PFSK-1 (cell line): ENCODE data around the gene DOCK8.

ENCODE experiments used
- FOXP2 ChIP-seq: optimal IDR thresholded peaks from 2 replicates; pipeline ENCODE3; 2011; ENCODE audit warnings: borderline replicate concordance, control low read depth, inconsistent platforms; ENCODE audit not compliant: insufficient read depth; ENCODE audit errors: extremely low read length, extremely low read depth
- POLR2AphosphoS5 ChIP-seq: IDR thresholded peaks from 2 replicates; pipeline ENCODE4 v1.6.1; 2012; ENCODE audit warnings: low read depth, mild to moderate bottlenecking, control low read depth, low read length, moderate library complexity
- REST ChIP-seq, 2 experiments: IDR thresholded peaks; 2 replicates each; pipeline versions ENCODE4 v1.6.1 to v1.8.0; 2011 to 2012; ENCODE audit warnings: low read depth in 2 of 2, low read length in 2 of 2, control low read depth in 1 of 2, inconsistent platforms in 1 of 2, mild to moderate bottlenecking in 1 of 2, moderate library complexity in 1 of 2; ENCODE audit not compliant: insufficient read depth in 1 of 2
- SIN3A ChIP-seq: IDR thresholded peaks from 2 replicates; pipeline ENCODE4 v1.6.1; 2012; ENCODE audit warnings: mild to moderate bottlenecking, low read length, moderate library complexity, borderline replicate concordance; ENCODE audit not compliant: insufficient read depth
- TAF1 ChIP-seq: IDR thresholded peaks from 2 replicates; pipeline ENCODE4 v1.6.1; 2012; ENCODE audit warnings: low read length, control low read depth, borderline replicate concordance; ENCODE audit not compliant: insufficient read depth

The DOCK8 gene

GRCh38 chr9:264231-264630 is 49.6 kb downstream of the DOCK8 start:
- no peak for TF ChIP-seq REST (IDR thresholded peaks at IDR 0.05; ENCODE audit: insufficient read depth in 1 of 2, low read depth in 2 of 2, low read length in 2 of 2)
- no peak for TF ChIP-seq FOXP2
- TF ChIP-seq TAF1: no peak
- no peak for TF ChIP-seq POLR2AphosphoS5
- no peak for TF ChIP-seq SIN3A

- TF ChIP-seq POLR2AphosphoS5: no peak
- TF ChIP-seq FOXP2: no peak
- TF ChIP-seq TAF1: no peak
- no peak for TF ChIP-seq SIN3A
- no peak for TF ChIP-seq REST (IDR thresholded peaks at IDR 0.05; ENCODE audit: insufficient read depth in 1 of 2, low read depth in 2 of 2, low read length in 2 of 2)
Observed at GRCh38 chr9:265209-265870, 50.7 kb downstream of the DOCK8 start.

- TF ChIP-seq POLR2AphosphoS5 (no peak), REST (IDR thresholded peaks at IDR 0.05; ENCODE audit: insufficient read depth in 1 of 2, low read depth in 2 of 2, low read length in 2 of 2) (no peak)
Observed at GRCh38 chr9:266228-266627, 51.6 kb downstream of the DOCK8 start.

- TF ChIP-seq TAF1 (no peak), SIN3A (no peak), FOXP2 (no peak), REST (IDR thresholded peaks at IDR 0.05; ENCODE audit: insufficient read depth in 1 of 2, low read depth in 2 of 2, low read length in 2 of 2) (no peak), POLR2AphosphoS5 (no peak)
Observed at GRCh38 chr9:268616-269015, 54.0 kb downstream of the DOCK8 start.
